Mucosa of descending colon (tissue), 3 donors: ENCODE data around the gene BCL7A. TPM values are rescaled to one million over a fixed set of nuclear protein-coding genes. Genes with fewer than 3 reads are reported as not detected.

ENCODE experiments used
- ATAC-seq: fragments of 200-7000 bp; cut with Tn5 transposase; one replicate; pipeline ENCODE4 v1.9.1; 2020; ENCODE audit warnings: mild to moderate bottlenecking, moderate library complexity
- DNase-seq, 3 donors: peaks; one replicate each; pipeline ENCODE4 v3.0.0-alpha.2; 2020
- H3K36me3 ChIP-seq: fragments of 200-600 bp; one replicate; pipeline ENCODE4 v1.8.0; 2021; ENCODE audit warnings: low read depth, mild to moderate bottlenecking
- H3K4me1 ChIP-seq: fragments of 200-600 bp; one replicate; pipeline ENCODE4 v1.8.0; 2021; ENCODE audit warnings: low read depth, mild to moderate bottlenecking
- H3K4me3 ChIP-seq: fragments of 200-600 bp; one replicate; pipeline ENCODE4 v1.8.0; 2021; ENCODE audit warnings: mild to moderate bottlenecking
- H3K9me3 ChIP-seq: fragments of 200-600 bp; one replicate; pipeline ENCODE4 v1.8.0; 2021; ENCODE audit warnings: mild to moderate bottlenecking
- CTCF ChIP-seq: fragments of 200-600 bp; IDR thresholded peaks from one replicate; pipeline ENCODE4 v1.8.0; 2022; ENCODE audit warnings: antibody characterized with exemption, mild to moderate bottlenecking
- intact Hi-C, 2 donors: fragments of 100-400 bp; cut with DNase I in 1 of 2; cut with micrococcal nuclease in 1 of 2; formaldehyde crosslinking; loops; one replicate each; pipeline versions ENCODE4 v1.11.0 to v1.11.1; 2022; cut with DNase I, micrococcal nuclease
- total RNA-seq, 3 donors: library from RNA; stranded (reverse); fragmentation: NEBNext Ultra II Directional in 2 of 3; extraction: Animal tissue kit (Norgen Biotek cat#: 25700) in 2 of 3; gene quantifications; one replicate each; pipeline versions ENCODE4 v1.2.1 to v1.2.4, GENCODE V29; 2021 to 2023
- donor health status: DM: no; HTN: no; CAD: no; lungs with moderate emphysema.
- donor health status: DM: no; HTN: no; CAD: no.
- donor health status: DM: no; HTN: yes; CAD: no.

Gene BCL7A
- total RNA-seq, 3 donors from 2014 or later = 5.2 to 11.6 (median 5.7) TPM

- intact Hi-C loops = no loop called here
- H3K4me3 ChIP-seq = no peak overlapping the region
- H3K9me3 ChIP-seq = no peaks in the 10 kb centered on the region
- DNase-seq (no peak), ATAC-seq (no peak)
- no peaks in the 10 kb centered on the region for H3K36me3 ChIP-seq
- H3K4me1 ChIP-seq = peaks cover 29% of the 10 kb centered on the region
- TF ChIP-seq CTCF = no peak
Measured at GRCh38 chr12:122061253-122061652, 39.6 kb downstream of the BCL7A start.

GRCh38 chr12:122062832-122063693 is 41.4 kb downstream of the BCL7A start:
- Histone ChIP-seq H3K4me1 (peaks cover 31% of the 10 kb centered on the region), H3K9me3 (no peaks in the 10 kb centered on the region), H3K4me3 (no peak overlapping the region), H3K36me3 (no peaks in the 10 kb centered on the region)
- DNase-seq = peak in 2 of 3 donors; percentile 66 to 71
- ATAC-seq = peak; percentile 78
- intact Hi-C loops = no loop called here
- TF ChIP-seq CTCF = no peak

GRCh38 chr12:122063694-122064024 is 42.0 kb downstream of the BCL7A start:
- TF ChIP-seq CTCF = no peak
- intact Hi-C loops = no loop called here
- H3K4me3 ChIP-seq = no peak overlapping the region
- no peaks in the 10 kb centered on the region for H3K36me3 ChIP-seq
- peaks cover 36% of the 10 kb centered on the region for H3K4me1 ChIP-seq
- DNase-seq = no peak
- H3K9me3 ChIP-seq = no peaks in the 10 kb centered on the region
- no peak for ATAC-seq

- H3K9me3 ChIP-seq = no peaks in the 10 kb centered on the region
- peaks cover 36% of the 10 kb centered on the region for H3K4me1 ChIP-seq
- TF ChIP-seq CTCF = no peak
- no peaks in the 10 kb centered on the region for H3K36me3 ChIP-seq
- ATAC-seq (peak; percentile 84), DNase-seq (peak; percentile 85 to 90 (median 89))
- no peak overlapping the region for H3K4me3 ChIP-seq
- intact Hi-C loops = no loop called here
Measured at GRCh38 chr12:122064025-122064777, 42.5 kb downstream of the BCL7A start.

- no peak for TF ChIP-seq CTCF
- Histone ChIP-seq H3K4me3 (no peak overlapping the region), H3K36me3 (no peaks in the 10 kb centered on the region), H3K4me1 (peaks cover 36% of the 10 kb centered on the region), H3K9me3 (no peaks in the 10 kb centered on the region)
- intact Hi-C loops = no loop called here
- DNase-seq (peak in 1 of 3 donors; percentile 52), ATAC-seq (no peak)
Measured at GRCh38 chr12:122064780-122065588, 43.3 kb downstream of the BCL7A start.
